Measurements from ENCODE around the gene AP2A2.

Gene AP2A2

DNA sequence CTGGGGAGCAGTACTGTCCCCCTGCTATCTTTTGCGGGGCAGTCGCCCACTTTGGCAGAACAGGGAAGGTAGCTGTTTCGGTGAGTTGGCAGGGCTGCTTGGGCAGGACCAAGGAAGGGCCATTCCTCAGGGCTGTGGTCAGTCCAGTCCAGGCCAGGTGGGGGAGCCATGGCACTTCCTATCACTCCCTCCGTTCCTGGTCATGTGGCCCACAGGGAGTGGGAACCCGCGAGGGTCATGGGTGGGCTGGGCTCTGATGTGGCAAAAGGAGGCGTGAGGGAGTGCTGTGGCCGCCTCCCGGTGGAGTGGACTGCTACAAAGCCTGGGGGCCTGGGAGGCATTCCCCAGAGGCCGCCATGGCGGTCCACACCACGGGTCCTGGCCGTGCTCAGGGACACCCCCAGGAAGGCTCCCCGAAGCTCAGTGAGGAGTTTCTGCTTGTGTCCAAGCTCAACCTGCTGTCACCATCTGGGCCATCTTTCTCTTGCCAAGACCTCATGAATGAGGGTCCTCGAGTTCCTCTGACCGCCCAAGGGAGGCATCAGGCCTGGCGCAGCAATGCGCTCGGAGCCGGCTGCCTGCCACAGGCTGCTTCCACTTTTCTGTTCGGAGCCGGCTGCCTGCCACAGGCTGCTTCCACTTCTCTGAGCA, 27.0 kb upstream of the AP2A2 start:
- DNase-seq (ENCODE audit: low spot score) = no peak

DNA sequence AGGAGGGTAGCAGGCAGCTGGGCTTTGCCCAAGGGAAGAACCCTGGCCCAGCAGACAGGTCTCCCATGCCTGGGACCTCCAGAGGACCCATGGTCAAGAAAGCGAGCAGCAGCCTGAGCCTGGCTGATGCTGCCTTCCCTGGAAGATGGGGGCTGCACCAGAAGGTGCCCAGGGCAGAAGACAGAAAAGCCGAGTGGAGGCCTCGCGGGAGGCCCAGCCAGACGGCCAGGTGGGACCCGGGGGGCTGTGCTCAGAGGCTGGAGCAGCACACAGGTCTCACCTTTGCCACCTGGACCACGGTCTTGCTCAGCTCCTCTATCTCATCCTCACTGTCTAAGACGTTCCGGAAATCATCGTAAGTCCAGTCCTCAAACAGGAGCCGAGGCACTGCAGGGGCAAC, 25.9 kb upstream of the AP2A2 start:
- DNase-seq (ENCODE audit: low spot score) = no peak

DNA sequence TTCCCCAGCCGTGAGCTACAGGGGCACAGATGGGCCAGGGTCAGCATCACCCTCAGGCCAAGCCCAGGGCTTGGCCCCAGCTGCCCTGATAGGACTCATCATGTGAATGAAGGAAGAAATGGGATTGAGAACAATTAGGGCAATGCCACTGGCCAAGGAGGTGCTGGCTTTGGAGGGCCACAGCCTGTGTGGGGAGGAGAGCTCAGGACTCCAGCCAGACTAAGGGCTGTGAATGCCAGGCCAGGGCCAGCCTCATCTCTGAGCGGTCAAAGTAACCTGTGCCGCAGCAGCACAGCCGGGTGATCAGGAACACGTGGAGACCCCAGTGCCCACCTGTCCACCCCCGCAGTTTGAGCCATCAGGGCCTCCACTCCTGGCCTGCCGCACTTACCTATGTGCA, 25.1 kb upstream of the AP2A2 start:
- no peak for DNase-seq (ENCODE audit: low spot score)

DNA sequence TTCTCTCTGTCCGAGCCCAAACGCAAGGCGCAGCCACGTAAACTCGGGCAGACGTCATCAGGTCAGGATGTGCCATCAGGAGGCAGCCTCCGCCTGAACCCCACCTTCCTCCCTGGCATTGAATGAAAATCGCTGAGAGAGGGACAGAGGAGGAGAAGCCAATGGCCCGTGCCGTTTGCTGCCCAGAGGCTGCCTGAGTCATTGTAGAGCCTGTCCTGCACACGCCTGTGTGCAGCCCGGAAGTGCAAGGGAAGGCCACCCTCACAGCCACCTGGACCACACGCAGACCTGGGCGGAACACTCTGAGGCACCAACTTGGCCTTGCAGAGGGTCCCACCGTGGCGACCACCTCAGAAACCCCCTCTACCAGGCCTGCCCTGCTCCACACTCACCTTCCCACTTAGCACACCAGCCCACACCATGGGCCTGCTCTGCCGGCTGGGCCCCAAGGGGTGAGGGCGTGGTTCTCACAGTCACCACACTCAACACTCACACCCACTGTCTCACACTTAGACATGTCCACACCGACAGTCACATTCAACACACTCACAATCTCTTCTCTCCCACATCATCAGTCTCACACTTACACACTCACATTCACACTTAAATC, 24.1 kb upstream of the AP2A2 start:
- DNase-seq (ENCODE audit: low spot score) = no peak

DNA sequence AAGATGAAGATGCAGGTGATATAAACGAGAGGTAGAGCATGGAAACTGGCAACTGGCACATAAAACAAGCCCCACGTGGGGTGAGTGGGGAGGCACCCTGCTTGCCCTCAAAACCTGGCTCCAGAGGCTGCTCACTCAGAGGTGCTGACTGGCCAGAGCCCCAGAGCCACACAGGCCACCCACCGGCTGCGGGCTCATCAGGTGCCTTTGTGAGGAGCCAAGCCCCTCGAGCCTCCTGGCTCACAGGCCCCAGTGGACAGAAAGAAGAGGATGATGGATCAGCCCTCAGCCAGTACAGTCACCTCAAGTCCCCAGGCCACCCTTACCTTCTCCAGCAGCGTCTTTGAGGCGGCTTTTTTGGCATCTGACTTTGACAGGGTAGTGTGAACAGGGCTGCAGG, 21.3 kb upstream of the AP2A2 start:
- DNase-seq (ENCODE audit: low spot score) = no peak

DNA sequence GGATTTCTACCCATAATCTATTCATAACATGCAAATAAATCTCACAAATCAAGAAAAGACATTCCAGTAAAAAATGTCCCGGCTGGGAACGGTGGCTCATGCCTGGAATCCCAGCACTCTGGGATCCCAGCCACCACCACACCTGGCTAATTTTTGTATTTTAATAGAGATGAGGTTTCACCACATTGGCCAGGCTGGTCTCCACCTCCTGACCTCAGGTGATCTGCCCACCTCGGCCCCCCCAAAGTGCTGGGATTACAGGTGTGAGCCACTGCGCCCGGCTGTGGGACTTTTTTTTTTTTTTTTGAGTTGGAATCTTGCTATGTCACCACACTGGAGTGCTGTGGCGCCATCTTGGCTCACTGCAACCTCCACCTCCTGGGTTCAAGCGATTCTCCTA, 19.7 kb upstream of the AP2A2 start:
- no peak for DNase-seq (ENCODE audit: low spot score)

DNA sequence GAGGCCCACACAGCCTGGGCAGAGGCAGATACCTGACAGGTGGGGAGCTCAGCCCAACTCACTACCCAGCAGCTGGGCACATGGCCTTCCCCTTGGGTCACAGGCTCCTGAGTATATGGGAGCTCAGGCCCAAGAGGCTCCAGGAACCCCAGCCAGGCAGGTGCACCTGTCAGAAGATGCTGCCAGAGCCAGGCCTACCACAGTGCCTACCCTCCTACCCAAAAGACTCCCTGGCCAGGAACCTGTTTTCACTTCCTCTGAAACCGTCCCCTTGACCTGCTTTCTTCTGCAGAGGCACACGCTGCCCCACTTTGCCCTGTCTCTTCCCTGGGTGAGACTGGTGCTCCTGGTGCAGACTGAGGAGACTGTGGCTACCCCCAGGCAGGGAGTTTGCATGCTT, 18.0 kb upstream of the AP2A2 start:
- DNase-seq (ENCODE audit: low spot score) = no peak

DNA sequence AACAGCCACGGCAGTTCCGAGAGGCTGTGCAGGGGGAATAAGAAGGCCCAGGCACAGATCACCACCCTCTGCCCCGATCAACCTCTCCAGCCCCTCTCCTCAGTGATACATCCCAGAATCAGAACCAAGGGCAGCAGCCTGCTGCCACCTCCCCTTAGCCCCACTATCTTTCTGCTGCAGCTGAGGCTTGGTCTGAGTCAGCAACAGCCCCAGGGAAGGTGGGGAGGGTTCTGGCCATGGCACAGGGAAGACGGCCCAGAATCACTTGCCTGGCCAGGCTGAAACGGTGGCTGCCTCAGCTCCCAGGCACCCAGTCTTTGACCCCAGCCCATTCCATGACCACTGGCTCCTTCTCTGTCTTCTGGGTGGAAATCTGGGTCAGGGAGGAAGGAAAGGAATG, 17.4 kb upstream of the AP2A2 start:
- DNase-seq (ENCODE audit: low spot score) = no peak

DNA sequence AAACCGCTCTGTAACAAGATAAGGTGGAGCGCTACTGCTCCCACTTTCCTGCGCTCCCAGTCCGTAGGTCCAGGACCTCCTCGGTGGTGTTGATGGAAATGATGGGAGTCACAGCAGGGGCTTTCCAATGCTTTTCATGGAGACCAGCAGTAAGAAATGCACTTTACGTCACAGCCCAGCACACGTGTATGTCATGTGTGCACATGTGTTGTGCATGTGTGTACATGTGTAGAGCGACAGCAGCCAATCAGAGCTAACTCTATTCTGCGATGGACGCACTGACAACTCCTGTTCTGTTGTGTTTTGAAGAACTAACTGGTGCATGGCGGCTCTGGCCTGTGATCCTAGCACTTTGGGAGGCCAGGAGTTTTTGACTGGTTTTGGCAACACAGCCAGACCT, 16.3 kb upstream of the AP2A2 start:
- DNase-seq (ENCODE audit: low spot score) = no peak

DNA sequence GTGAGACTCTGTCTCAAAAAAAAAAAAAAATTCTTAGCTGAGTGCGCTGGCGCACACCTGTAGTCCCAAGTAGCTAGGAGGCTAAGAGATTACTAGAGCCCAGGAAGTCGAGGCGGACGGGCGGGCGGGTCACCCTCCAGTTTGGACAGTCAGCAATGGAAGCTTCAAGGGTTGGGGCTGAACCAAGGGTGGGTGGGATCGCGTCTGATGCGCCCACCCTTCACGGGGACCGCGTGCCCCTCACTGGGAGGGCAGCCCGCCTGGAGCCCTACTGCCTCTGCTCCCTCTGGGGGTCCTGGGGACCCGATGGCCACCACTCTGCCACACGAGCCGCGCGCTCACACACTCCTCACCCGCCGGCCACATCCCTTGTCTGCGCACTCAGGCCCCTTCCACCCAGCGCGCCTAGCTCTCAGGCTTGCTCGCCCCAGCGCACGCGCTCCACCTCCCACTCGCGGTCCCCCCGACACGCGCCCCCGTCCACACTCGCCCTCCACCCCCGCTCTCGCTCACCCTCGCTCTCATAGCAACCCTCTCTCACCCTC, 15.6 kb upstream of the AP2A2 start:
- no peak for DNase-seq (ENCODE audit: low spot score)

DNA sequence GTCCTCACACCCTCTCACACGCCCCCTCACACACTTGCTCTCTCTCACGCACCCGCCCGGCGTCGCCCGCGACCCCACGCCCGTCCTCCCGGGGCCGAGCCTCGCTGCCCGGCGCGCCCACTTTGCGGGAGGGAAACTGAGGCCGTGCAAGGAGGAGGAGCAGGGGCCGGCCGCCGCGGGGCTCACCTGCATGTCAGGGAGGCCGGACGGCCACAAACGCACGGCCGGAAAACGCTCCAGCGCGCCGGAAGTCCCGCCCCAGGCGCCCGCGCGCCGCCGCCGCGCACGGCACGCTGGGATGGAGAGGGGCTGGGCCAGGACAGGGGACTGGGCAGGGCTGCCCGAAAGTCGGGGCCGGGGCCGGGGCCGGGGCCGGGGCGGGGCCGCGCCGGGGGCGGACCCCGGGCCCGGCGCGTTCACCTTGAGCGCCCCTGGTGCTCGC, 15.1 kb upstream of the AP2A2 start, which contains the start of gene CHID1:
CHID1 (minus strand) TSS at position 222 of the 442 bp plus-strand sequence. CDS start 5,994 bp downstream, outside the sequence.
- peak; percentile 86 for DNase-seq (ENCODE audit: low spot score)

DNA sequence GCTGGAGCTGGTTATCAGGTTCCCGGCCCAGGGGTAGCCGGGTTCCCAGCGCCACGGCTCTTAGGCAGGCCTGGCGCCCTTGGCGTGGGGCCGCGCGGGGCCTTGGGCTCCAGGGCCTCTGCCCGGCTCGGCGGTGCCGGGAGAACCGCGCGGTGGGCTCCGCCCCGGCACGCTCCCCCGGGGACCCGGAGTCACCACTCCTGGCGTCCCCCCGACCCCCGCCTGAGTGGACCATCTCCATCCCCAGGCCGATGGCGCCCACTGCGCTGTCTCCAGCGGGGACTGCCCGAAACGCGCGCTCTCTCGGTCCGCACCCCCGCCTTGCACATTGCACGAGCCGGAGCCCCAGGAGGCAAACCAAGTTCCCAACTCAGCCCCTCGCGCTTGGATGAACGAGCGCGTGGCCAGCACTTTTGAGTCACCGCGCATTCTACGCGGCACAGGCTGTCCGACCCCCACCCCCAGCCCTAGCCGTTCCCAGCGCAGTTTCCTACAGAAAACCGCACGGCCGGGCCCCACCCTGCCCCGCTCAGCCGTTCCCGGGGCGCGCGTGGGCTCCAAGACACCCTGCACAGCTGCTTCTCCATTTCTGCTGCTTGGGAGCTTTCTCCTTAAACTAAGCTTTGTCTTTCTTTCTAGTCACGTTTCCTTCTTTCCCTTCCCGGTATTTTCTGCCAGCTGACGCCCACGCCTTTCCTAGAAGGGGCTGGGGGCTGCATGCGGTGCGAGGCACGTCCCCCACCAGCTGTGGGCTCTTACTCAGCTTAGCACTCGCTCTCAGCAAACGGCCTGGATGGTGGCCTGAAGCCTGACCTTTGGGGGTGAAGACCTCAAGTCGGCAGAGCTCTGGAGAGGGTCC, 14.4 kb upstream of the AP2A2 start:
- DNase-seq (ENCODE audit: low spot score) = peak; percentile 11

DNA sequence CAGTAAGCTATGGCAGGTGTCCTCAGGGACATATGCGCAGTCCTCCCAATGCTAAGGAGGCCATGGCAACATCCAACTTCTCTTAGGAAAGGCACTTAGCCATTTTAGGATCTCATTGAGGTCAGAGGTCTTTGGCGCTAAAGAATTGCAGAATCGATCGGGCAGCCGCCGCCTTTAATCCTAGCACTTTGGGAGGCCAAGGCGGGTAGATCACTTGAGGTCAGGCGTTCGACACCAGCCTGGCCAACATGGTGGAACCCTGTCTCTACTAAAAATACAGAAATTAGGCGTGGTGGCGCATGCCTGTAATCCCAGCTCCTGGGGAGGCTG, 13.8 kb upstream of the AP2A2 start:
- no peak for DNase-seq (ENCODE audit: low spot score)

DNA sequence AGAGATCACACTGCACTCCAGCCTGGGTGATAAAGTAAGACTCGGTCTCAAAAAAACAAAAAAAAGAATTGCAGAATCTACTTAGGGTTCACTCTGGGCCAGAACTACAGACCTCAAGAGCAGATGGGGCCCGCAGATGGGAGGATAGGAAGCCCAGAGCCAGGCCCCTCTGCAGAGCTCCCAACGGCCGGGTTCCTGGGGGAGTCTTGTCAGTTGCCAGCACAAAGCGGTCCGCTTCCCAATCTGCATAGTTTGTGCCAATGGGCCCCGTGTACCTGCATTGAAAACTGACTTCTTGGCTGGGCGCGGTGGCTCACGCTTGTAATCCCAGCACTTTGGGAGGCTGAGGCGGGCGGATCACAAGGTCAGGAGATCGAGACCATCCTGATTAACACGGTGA, 13.4 kb upstream of the AP2A2 start:
- DNase-seq (ENCODE audit: low spot score) = no peak

DNA sequence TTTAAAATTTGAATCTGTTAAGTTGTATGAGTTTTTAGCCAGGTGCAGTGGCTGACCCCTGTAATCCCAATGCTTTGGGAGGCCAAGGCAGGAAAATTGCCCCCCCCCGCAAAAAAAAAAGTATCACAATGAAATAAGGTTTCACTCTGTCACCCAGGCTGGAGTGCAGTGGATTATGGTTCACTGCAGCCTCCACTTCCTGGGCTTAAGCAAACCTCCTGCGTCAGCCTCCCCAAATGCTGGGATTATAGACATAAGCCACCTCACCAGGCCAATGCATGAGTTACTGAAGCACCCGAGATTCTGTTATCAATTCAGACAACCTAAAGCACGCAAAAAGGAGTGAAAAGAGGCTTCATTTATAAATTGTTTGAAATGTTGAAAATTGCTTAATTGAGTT, 12.6 kb upstream of the AP2A2 start:
- no peak for DNase-seq (ENCODE audit: low spot score)

DNA sequence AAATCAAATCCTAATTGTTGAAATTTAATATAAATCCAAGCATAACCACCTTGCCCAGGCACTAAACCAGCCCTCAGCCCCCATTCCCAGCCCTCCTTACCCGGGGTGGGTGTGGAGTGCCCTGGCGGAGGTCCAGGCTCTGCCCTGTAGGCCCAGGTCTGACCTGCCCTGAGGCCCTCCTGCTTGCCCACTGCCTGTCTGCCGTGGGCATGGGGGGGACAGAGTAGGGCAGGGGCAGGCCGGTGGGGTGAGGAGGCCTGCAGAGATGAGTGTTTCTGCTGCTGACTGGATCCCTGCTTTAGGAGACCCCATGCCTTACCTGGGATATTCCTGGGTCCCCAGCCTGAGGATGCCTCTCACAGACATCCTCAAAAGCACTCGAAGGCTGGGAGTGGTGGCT, 11.5 kb upstream of the AP2A2 start:
- DNase-seq (ENCODE audit: low spot score) = no peak

DNA sequence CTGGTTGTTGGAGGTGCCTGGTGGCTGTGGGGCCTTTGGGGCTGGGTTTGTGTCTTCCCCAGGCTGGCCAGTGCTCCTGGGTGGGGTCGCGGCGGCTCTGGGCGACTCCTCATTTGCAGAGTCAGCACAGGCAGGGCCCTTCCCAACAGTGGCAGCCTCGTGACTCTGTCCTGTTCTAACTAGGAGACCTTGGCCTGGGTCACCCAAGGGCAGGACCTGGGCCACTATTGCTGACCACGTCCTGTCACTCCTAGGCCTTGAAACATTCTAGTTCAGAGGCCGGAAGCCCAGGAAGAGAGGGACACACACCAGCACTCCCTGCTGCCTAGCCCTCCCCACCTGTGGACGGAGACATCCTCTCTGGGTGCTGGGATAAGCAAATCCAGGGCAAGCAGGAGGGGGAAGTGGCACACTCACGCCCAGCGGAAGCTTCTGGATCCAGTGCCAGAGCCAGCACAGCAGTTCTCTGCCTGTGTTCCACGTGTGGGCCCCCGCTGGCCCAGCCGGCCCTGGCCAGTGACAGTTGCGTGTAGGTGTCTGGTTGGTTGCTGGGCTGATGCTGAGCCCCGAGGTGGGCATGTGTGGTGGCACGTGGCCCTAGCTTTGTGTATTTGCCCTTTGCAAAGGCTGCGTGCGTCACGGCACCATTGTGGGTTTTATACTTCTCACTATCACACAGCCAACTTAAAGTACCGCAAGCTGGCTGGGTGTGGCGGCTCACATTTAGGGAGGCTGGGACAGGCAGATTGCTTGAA, 10.7 kb upstream of the AP2A2 start:
- no peak for DNase-seq (ENCODE audit: low spot score)

DNA sequence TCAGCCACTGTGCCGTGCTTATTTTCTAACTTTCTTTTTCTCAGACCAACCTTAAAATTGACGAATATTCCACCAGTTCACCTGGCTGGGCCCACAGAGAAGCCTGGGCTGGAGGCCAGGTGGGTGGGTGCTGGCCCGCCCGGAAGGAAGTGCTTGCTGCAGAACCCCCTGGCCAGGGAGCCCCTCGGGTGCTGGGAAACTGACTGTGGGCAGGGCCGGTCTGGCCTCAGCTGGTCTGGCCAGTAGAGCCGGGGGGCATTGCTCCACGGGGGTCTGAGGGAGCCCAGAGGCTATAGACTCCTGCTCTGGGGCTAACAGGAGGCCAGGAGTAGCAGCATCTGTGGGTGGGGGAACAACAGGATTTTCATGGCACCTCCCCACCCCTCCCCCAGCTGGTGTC, 8.2 kb upstream of the AP2A2 start:
- DNase-seq (ENCODE audit: low spot score) = no peak

DNA sequence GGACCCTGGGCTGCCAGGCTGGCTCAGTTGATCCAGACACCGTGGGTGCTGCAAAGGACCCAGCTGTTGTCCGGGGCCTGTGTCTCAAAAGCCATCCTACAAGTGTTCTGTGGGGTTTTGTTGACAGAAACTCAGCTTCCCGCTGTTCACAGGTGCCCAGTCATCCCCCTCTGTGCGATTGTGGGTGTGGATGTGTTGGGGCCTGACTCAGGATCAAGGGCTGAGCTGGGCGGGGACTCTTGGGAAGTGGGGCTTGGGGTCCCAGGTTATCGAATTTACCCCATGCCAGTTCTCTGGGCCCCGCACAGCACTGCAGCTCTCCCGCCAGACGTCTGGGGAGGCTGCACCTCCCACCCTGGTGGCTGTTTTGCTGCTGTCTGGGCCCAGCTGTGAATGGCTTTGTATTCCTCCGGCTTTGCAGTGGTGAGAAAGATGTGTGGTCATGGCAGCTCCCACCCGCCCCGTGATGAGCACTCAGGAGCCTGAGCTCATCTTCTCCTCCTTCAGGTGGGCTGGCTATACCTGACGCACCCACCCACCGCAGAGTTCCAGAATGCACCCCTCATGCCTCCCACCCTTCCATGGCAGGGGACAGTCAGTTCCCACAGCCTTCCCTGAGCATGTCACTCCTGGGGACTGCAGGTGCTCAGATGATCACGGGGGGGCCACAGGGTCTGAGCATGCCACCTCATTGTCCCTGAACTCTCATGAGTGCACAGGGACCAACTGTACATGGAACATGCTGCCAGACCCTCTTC, 3.6 kb upstream of the AP2A2 start:
- DNase-seq (ENCODE audit: low spot score) = no peak

DNA sequence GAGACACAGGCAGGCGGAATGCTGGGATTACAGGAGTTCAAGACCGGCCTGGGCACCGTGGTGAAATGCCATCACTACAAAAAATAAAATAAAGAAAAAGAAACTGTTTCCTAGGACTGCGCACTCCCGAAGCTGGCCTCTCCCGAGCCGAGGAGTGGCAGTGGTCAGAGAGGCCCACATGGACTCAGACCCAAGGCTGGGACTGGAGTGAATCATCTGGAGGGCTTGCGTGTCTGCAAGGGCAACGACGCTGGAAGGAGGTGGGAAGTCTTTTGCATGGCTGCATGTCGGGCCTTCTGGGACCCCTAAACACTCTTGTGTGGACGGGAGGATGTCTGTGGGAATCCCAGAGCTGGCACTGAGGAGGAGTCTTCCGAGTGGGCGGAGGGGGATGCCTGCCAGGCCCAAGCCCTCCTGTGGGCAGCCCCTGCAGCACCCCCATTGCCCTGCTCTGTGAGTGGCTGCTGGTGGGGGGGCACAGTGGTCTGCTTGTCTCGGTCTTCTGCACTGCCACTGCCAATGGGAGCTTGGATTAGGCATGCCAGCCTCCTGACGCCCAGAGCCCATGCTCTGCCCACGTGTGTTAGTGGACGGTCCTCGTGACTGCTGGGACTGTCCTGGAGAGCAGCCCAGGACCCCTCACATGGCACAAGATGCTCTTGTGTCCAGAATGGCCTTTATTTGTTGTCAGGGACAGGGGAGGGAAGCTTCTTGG, 1.8 kb upstream of the AP2A2 start:
- no peak for DNase-seq (ENCODE audit: low spot score)
